H9 (cell line): ENCODE results near the gene KIFC3. TPM values are rescaled to one million over a fixed set of nuclear protein-coding genes. Genes with fewer than 3 reads are reported as not detected.

Source experiments
- DNase-seq: peaks from one replicate; pipeline ENCODE4 v3.0.0-alpha.2; 2017
- H2AFZ ChIP-seq: one replicate; pipeline ENCODE4 v1.6.1; 2013; ENCODE audit warnings: mild to moderate bottlenecking, low read length, control low read depth, moderate library complexity
- H2AK5ac ChIP-seq: 2 replicates; pipeline ENCODE4 v1.6.1; 2013; ENCODE audit warnings: low read length, control low read depth, mixed read lengths; ENCODE audit not compliant: insufficient read length
- H2BK120ac ChIP-seq: one replicate; pipeline ENCODE4 v1.6.1; 2013; ENCODE audit warnings: low read depth, mild to moderate bottlenecking, low read length, control low read depth, inconsistent platforms; ENCODE audit not compliant: poor library complexity, severe bottlenecking
- H2BK12ac ChIP-seq: 2 replicates; pipeline ENCODE4 v1.6.1; 2013; ENCODE audit warnings: low read length, control low read depth, mixed read lengths, low read depth; ENCODE audit not compliant: insufficient read length
- H2BK15ac ChIP-seq: 2 replicates; pipeline ENCODE4 v1.6.1; 2013; ENCODE audit warnings: low read depth, low read length, control low read depth
- H2BK20ac ChIP-seq: one replicate; pipeline ENCODE4 v1.6.1; 2013; ENCODE audit warnings: low read depth, mild to moderate bottlenecking, low read length, control low read depth, inconsistent platforms; ENCODE audit not compliant: poor library complexity, severe bottlenecking
- H2BK5ac ChIP-seq: 2 replicates; pipeline ENCODE4 v1.6.1; 2013; ENCODE audit warnings: low read length, control low read depth, mixed read lengths; ENCODE audit not compliant: insufficient read length
- H3K14ac ChIP-seq: 2 replicates; pipeline ENCODE4 v1.6.1; 2013; ENCODE audit warnings: low read length, control low read depth; ENCODE audit not compliant: insufficient read depth
- H3K18ac ChIP-seq: 2 replicates; pipeline ENCODE4 v1.6.1; 2013; ENCODE audit warnings: low read depth, mild to moderate bottlenecking, mixed read lengths, low read length, control low read depth; ENCODE audit not compliant: insufficient read length
- H3K23ac ChIP-seq: 2 replicates; pipeline ENCODE4 v1.6.1; 2013; ENCODE audit warnings: low read length, control low read depth, mixed read lengths, low read depth; ENCODE audit not compliant: insufficient read length
- H3K23me2 ChIP-seq: 2 replicates; pipeline ENCODE4 v1.6.1; 2013; ENCODE audit warnings: low read depth, mild to moderate bottlenecking, mixed read lengths, low read length, control low read depth; ENCODE audit not compliant: insufficient read length, poor library complexity, severe bottlenecking
- H3K27ac ChIP-seq: 2 replicates; pipeline ENCODE4 v1.5.1; 2013; ENCODE audit warnings: low read length, control low read depth, mixed read lengths, low read depth; ENCODE audit not compliant: insufficient read length
- H3K27me3 ChIP-seq: 2 replicates; pipeline ENCODE4 v1.6.1; 2013; ENCODE audit warnings: low read length, control low read depth, inconsistent platforms; ENCODE audit not compliant: insufficient read depth
- H3K4ac ChIP-seq: 2 replicates; pipeline ENCODE4 v1.6.1; 2013; ENCODE audit warnings: low read depth, mild to moderate bottlenecking, control low read depth, inconsistent platforms, low read length, moderate library complexity
- H3K4me1 ChIP-seq: 2 replicates; pipeline ENCODE4 v1.6.1; 2013; ENCODE audit warnings: low read length, control low read depth, inconsistent platforms; ENCODE audit not compliant: insufficient read depth
- H3K4me2 ChIP-seq: 2 replicates; pipeline ENCODE4 v1.6.1; 2013; ENCODE audit warnings: low read length, control low read depth, mixed read lengths; ENCODE audit not compliant: insufficient read length, insufficient read depth
- H3K56ac ChIP-seq: 2 replicates; pipeline ENCODE4 v1.6.1; 2013; ENCODE audit warnings: low read depth, mild to moderate bottlenecking, mixed read lengths, low read length, control low read depth; ENCODE audit not compliant: insufficient read length
- H3K79me1 ChIP-seq: 2 replicates; pipeline ENCODE4 v1.6.1; 2013; ENCODE audit warnings: low read depth, mild to moderate bottlenecking, moderate library complexity, low read length, control low read depth, inconsistent platforms; ENCODE audit not compliant: insufficient read depth, poor library complexity, severe bottlenecking
- H3K79me2 ChIP-seq: 2 replicates; pipeline ENCODE4 v1.6.1; 2013; ENCODE audit warnings: low read length, control low read depth, inconsistent platforms; ENCODE audit not compliant: insufficient read depth
- H3K9ac ChIP-seq: 2 replicates; pipeline ENCODE4 v1.6.1; 2013; ENCODE audit warnings: low read length, control low read depth, mixed read lengths; ENCODE audit not compliant: insufficient read length; ENCODE audit errors: extremely low read depth
- H3K9me3 ChIP-seq: one replicate; pipeline ENCODE4 v1.6.1; 2013; ENCODE audit warnings: low read depth, low read length, inconsistent platforms; ENCODE audit not compliant: control insufficient read depth
- H3T11ph ChIP-seq: one replicate; pipeline ENCODE4 v1.6.1; 2013; ENCODE audit warnings: mild to moderate bottlenecking, low read length, control low read depth, inconsistent platforms
- H4K20me1 ChIP-seq: one replicate; pipeline ENCODE4 v1.6.1; 2013; ENCODE audit not compliant: control insufficient read depth, insufficient read length, insufficient read depth
- H4K5ac ChIP-seq: 2 replicates; pipeline ENCODE4 v1.6.1; 2013; ENCODE audit warnings: low read depth, mild to moderate bottlenecking, mixed read lengths, low read length, control low read depth; ENCODE audit not compliant: insufficient read length
- H4K8ac ChIP-seq: replicated peaks from 2 replicates; pipeline ENCODE4 v1.6.1; 2013; ENCODE audit warnings: low read length, control low read depth, mixed read lengths, low read depth; ENCODE audit not compliant: insufficient read length
- H4K91ac ChIP-seq: 2 replicates; pipeline ENCODE4 v1.6.1; 2013; ENCODE audit warnings: low read depth, mild to moderate bottlenecking, moderate library complexity, mixed read lengths, low read length, control low read depth; ENCODE audit not compliant: insufficient read length
- H3K27ac Mint-ChIP-seq, 3 experiments: 2 replicates in 2 of 3; 3 replicates in 1 of 3; pipeline ENCODE4 v1.8.0; 2020 to 2021; ENCODE audit warnings: mixed read lengths in 3 of 3, mild to moderate bottlenecking in 1 of 3, moderate library complexity in 1 of 3
- H3K27me3 Mint-ChIP-seq: 2 replicates; pipeline ENCODE4 v1.8.0; 2021; ENCODE audit warnings: low read depth, mild to moderate bottlenecking, moderate library complexity, mixed read lengths
- H3K36me3 Mint-ChIP-seq, 3 experiments: 2 replicates in 2 of 3; 3 replicates in 1 of 3; pipeline ENCODE4 v1.8.0; 2020 to 2021; ENCODE audit warnings: low read depth in 3 of 3, mixed read lengths in 3 of 3; ENCODE audit not compliant: insufficient read depth in 1 of 3
- H3K4me1 Mint-ChIP-seq, 2 experiments: 2 replicates each; pipeline ENCODE4 v1.8.0; 2020; ENCODE audit warnings: mixed read lengths in 2 of 2
- H3K4me3 Mint-ChIP-seq, 2 experiments: 2 replicates in 1 of 2; 3 replicates in 1 of 2; pipeline ENCODE4 v1.8.0; 2020 to 2021; ENCODE audit warnings: mild to moderate bottlenecking in 2 of 2, mixed read lengths in 2 of 2, moderate library complexity in 1 of 2
- H3K9me3 Mint-ChIP-seq, 2 experiments: 2 replicates in 1 of 2; 3 replicates in 1 of 2; pipeline ENCODE4 v1.8.0; 2020; ENCODE audit warnings: mild to moderate bottlenecking in 2 of 2, mixed read lengths in 2 of 2, moderate library complexity in 1 of 2
- WGBS: extraction: QIAGEN DNeasy Blood & Tissue Kit; methylation state at CpG from one replicate; pipeline ENCODE4 v1.1.7; 2013; ENCODE audit warnings: missing lambda C conversion rate, low lambda C conversion rate, mixed read lengths; ENCODE audit not compliant: insufficient read length; ENCODE audit errors: extremely low coverage; 5-methylcytosine and 5-hydroxymethylcytosine counted together
- total RNA-seq: library from RNA; stranded (reverse); gene quantifications from 2 replicates; pipeline ENCODE4 v1.2.1, GENCODE V29; 2021
- TF ChIP-seq, protein P1 (sequence below): fragments of 200-600 bp; sonication (generic); conservative IDR thresholded peaks from 3 replicates; pipeline ENCODE4 v1.8.0; 2021; ENCODE audit warnings: antibody characterized with exemption, mild to moderate bottlenecking

KIFC3 gene
- total RNA-seq, 1 experiment from 2014 or later, result 5.0 TPM

DNA sequence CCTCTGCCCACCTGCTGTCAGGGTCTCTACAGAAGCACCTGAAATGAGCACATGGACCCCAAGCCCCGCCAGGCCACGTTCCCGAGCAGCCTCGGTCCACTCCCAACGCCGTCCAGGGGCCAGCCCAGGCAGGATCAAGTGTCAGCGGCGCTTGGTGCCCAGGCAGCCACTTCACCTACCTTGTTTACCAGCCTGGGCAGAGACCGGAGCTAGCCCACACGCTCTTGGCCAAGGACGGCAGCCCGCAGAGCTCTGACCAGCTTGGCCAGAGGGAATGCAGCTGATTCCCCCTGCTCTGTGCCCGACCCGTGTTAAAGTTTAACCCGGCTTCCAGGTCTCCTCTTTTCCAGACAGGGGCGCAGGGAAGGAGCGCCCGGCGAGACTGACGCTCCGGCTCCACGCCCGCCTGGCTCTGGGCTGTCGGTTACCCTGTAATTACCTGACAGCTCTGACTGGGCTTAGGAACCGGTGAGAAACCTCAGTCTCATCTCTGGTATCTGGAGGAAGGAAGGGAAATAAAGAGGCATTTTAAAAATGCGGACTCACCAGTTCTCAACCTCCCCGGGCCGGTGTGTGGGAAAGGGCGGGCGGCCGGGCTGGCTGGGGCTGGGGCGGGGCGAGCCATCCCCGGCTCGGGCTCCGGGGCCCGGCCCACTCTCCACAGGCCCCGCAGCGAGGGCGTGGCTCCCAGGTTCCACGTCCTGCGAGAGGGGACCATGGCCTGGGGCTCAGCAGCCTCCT, 4.6 kb downstream of the KIFC3 start:
- no peaks in the 10 kb centered on the region; the same call in 1 of the 2 replicates for H3K27me3 ChIP-seq
- Mint-ChIP-seq H3K36me3 (no peaks in the 10 kb centered on the region), H3K9me3 (no peaks in the 10 kb centered on the region; a peak in 2 of 5 replicates), H3K27ac (peak overlapping the region in 1 of 3 experiments; percentile 27; a peak in 2 of 7 replicates), H3K4me3 (peak overlapping the region; percentile 34 to 73; a peak in 4 of 5 replicates), H3K27me3 (peaks cover 42% of the 10 kb centered on the region), H3K4me1 (peaks cover 32 to 43% of the 10 kb centered on the region in 2 experiments)
- no peak overlapping the region for H3K27ac ChIP-seq
- no peak overlapping the region for H3T11ph ChIP-seq
- no peaks in the 10 kb centered on the region for H4K20me1 ChIP-seq
- H3K18ac ChIP-seq, result no peak overlapping the region
- no peak overlapping the region for H2BK120ac ChIP-seq
- TF ChIP-seq, protein P1, sequence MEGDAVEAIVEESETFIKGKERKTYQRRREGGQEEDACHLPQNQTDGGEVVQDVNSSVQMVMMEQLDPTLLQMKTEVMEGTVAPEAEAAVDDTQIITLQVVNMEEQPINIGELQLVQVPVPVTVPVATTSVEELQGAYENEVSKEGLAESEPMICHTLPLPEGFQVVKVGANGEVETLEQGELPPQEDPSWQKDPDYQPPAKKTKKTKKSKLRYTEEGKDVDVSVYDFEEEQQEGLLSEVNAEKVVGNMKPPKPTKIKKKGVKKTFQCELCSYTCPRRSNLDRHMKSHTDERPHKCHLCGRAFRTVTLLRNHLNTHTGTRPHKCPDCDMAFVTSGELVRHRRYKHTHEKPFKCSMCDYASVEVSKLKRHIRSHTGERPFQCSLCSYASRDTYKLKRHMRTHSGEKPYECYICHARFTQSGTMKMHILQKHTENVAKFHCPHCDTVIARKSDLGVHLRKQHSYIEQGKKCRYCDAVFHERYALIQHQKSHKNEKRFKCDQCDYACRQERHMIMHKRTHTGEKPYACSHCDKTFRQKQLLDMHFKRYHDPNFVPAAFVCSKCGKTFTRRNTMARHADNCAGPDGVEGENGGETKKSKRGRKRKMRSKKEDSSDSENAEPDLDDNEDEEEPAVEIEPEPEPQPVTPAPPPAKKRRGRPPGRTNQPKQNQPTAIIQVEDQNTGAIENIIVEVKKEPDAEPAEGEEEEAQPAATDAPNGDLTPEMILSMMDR, result no peak
- H2BK20ac ChIP-seq, result no peak overlapping the region
- H3K23ac ChIP-seq, result no peak overlapping the region
- WGBS, result no CpG with 5 or more reads among the region's 42 CpGs
- peak overlapping the region; percentile 34 for H3K4me2 ChIP-seq
- DNase-seq, result peak; percentile 68
- no peak overlapping the region for H2BK15ac ChIP-seq
- peaks cover 10% of the 10 kb centered on the region; the same call in 1 of the 2 replicates for H3K4me1 ChIP-seq
- no peak overlapping the region for H4K5ac ChIP-seq
- H3K56ac ChIP-seq, result no peak overlapping the region
- no peak overlapping the region for H2BK12ac ChIP-seq
- no peak overlapping the region for H2BK5ac ChIP-seq
- H3K14ac ChIP-seq, result no peak overlapping the region
- no peak overlapping the region for H4K8ac ChIP-seq
- peaks cover 3% of the 10 kb centered on the region for H3K23me2 ChIP-seq
- no peak overlapping the region for H2AK5ac ChIP-seq
- H3K79me1 ChIP-seq, result no peaks in the 10 kb centered on the region
- no peak overlapping the region for H4K91ac ChIP-seq
- no peak overlapping the region for H3K4ac ChIP-seq
- no peaks in the 10 kb centered on the region for H3K79me2 ChIP-seq
- H3K9me3 ChIP-seq, result no peaks in the 10 kb centered on the region
- H2AFZ ChIP-seq, result no peak overlapping the region
- H3K9ac ChIP-seq, result no peak overlapping the region
